ENCODE data around the gene IQGAP3. TPM values are rescaled to one million over a fixed set of nuclear protein-coding genes. Genes with fewer than 3 reads are reported as not detected.

Gene IQGAP3
- total RNA-seq, 3 donors from 2014 or later: 3.4 to 15.5 (median 5.7) TPM

DNA sequence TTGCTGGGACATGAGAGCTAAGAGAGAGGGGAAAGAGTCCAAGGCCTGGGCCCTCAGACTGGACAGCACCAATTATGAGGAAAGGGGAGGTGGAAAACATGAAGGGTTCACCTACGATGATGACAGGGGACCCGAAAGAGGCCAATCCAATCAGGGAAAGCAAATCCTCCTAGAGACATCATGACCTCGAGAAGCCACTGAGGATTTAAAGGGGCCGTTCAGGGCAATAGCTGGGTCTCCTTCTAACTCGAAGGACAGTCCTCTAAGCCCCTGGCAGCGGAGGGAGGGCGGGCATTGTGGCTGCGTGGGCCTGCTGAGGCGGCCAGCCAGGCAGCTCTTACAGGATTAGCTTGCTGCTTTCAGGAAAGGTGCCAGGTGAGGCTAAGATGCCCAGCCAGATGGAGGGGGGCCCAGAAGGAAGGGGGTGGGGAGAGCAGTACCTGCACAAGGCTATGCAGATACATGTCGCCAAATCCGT lies 79.2 kb downstream of the IQGAP3 start:
- Histone ChIP-seq H3K36me3 (ENCODE audit: low read depth) (no peaks in the 10 kb centered on the region), H3K4me1 (ENCODE audit: low read depth) (peaks cover 91% of the 10 kb centered on the region), H3K4me3 (no peak overlapping the region), H3K9me3 (no peaks in the 10 kb centered on the region)
- ATAC-seq: no peak
- TF ChIP-seq CTCF (IDR thresholded peaks at IDR 0.05): no peak
- intact Hi-C loops (cut with DNase I, micrococcal nuclease): no loop called here
- peak in 2 of 3 donors; percentile 31 to 59 for DNase-seq

DNA sequence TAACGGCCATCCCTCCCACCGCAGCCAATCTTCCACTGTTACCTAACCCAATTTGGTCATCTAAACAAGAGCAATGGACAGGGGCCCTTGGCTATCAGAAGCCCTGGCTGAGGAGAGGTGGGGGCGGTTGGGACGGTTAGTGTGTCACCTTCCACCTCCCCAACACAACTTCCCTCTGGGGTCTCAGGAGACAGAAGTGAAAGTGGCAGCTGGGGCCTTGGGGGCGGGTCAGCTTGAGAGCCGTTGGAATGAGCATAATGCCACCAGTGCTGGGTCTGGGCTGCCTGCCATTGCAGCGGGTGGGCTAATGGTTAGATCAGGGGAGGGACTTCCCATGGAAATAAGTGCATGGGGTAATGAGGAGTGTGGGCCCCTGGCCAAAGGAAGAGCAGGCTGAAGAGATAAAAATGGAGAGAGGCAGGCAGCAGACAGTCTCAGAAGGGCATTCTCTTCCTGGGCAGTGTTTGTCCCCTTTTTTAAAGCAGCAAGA lies 79.7 kb downstream of the IQGAP3 start:
- H3K9me3 ChIP-seq: no peaks in the 10 kb centered on the region
- no peak overlapping the region for H3K4me3 ChIP-seq
- DNase-seq (peak in 2 of 3 donors; percentile 54 to 79), ATAC-seq (no peak)
- TF ChIP-seq CTCF (IDR thresholded peaks at IDR 0.05): no peak
- intact Hi-C loops (cut with DNase I, micrococcal nuclease): no loop called here
- no peaks in the 10 kb centered on the region for H3K36me3 ChIP-seq (ENCODE audit: low read depth)
- peaks cover 91% of the 10 kb centered on the region for H3K4me1 ChIP-seq (ENCODE audit: low read depth)

- TF ChIP-seq CTCF (IDR thresholded peaks at IDR 0.05): no peak
- DNase-seq: peak in 1 of 3 donors; percentile 14
- ATAC-seq: no peak
- Histone ChIP-seq H3K9me3 (no peaks in the 10 kb centered on the region), H3K4me1 (ENCODE audit: low read depth) (peaks cover 86% of the 10 kb centered on the region), H3K4me3 (no peak overlapping the region), H3K36me3 (ENCODE audit: low read depth) (no peaks in the 10 kb centered on the region)
- intact Hi-C loops (cut with DNase I, micrococcal nuclease): no loop called here
Observed at GRCh38 chr1:156492013-156492590, 80.3 kb downstream of the IQGAP3 start.

DNA sequence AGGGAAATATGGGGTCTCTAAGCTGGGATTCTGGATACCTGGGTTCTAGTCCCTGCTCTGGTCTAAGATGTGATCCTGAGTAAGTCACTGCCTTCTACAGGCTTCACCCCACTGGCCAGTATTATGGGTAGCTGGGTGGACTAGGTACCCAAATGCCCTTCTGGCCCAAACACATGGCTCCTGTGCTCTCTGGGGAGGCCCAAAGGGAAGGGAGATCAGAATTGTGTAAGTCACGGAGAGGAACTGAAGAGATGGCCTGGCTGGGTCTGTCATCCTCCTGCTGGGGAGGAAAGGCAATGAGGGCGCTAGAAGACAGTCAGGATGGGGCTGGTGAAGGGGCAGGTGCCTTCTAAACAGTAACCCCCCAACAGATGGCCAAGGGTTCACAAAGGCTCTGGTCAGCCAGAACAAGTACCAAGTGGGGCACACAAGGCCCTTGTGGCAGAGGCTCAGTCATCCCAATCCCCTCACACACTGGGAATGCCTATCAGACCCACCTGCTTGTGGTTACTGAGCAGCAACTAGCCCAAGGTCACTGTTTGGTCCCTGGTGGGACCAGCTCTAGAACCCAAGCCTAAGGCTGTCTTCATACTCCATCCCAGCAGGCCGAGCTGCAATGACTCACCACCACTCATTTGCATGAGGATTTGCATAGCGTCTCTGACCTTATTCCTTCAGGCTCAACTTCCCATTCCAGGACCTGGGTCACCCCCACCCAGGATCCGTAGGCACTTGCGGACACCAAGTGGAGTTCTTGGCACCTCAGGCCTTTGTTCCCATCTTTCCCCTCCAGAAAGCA lies 81.0 kb downstream of the IQGAP3 start:
- intact Hi-C loops (cut with DNase I, micrococcal nuclease): no loop called here
- no peak for ATAC-seq
- H3K4me3 ChIP-seq: no peak overlapping the region
- H3K36me3 ChIP-seq (ENCODE audit: low read depth): no peaks in the 10 kb centered on the region
- H3K9me3 ChIP-seq: no peaks in the 10 kb centered on the region
- TF ChIP-seq CTCF (IDR thresholded peaks at IDR 0.05): no peak
- peak in 2 of 3 donors; percentile 23 to 27 for DNase-seq
- H3K4me1 ChIP-seq (ENCODE audit: low read depth): peaks cover 79% of the 10 kb centered on the region

DNA sequence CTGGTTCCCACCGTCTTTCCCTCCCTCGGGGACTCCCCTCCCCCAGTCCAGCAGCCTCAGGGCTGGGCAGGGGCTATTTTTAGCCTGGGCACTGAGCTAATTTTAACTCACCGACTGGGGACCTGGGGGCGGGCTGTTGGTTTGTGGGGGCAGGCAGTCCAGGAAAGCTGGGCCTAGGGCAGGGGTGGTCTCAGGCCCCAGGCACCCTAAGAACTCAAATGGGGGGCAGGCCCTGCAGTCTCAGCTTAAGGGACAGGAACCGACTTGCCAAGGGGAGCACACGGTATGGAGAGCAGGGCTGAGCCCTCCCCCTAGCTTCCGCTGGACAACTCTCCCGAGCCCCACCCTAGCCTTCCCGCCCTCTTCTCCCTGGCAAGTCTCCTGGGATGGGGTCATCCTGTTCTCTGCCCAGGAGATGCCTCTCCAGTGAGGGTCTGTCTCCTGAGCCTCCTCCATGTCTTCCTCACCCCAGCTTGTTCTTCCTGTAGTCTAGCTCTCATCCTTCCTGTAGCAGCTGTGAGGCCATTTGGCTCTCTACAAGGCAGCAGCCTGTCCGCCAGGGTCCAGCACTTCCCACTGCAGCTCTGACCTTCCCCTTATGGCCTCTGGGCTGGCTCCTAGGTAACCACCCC lies 81.8 kb downstream of the IQGAP3 start:
- TF ChIP-seq CTCF (IDR thresholded peaks at IDR 0.05): no peak
- intact Hi-C loops (cut with DNase I, micrococcal nuclease): no loop called here
- Histone ChIP-seq H3K4me1 (ENCODE audit: low read depth) (peaks cover 75% of the 10 kb centered on the region), H3K4me3 (no peak overlapping the region), H3K36me3 (ENCODE audit: low read depth) (no peaks in the 10 kb centered on the region), H3K9me3 (no peaks in the 10 kb centered on the region)
- DNase-seq (no peak), ATAC-seq (peak; percentile 42)

Measured in mucosa of descending colon (tissue), 3 donors.